Activated T-cell treated with anti-CD3 and anti-CD28 coated beads, Interleukin-2, amount 50 U/mL, for 24 hours (primary cell): ENCODE results near the gene FRY.

ENCODE experiments used
- DNase-seq: peaks from one replicate; pipeline ENCODE4 v3.0.0-alpha.2; 2020
- H3K27ac Mint-ChIP-seq: 2 replicates; pipeline ENCODE4 v1.8.0; 2020; ENCODE audit warnings: mild to moderate bottlenecking, mixed read lengths
- H3K27me3 Mint-ChIP-seq: 2 replicates; pipeline ENCODE4 v1.8.0; 2020; ENCODE audit warnings: mixed read lengths
- H3K36me3 Mint-ChIP-seq: 2 replicates; pipeline ENCODE4 v1.8.0; 2020; ENCODE audit warnings: low read depth, mixed read lengths
- H3K4me1 Mint-ChIP-seq: 2 replicates; pipeline ENCODE4 v1.8.0; 2020; ENCODE audit warnings: low read depth, mixed read lengths
- H3K4me3 Mint-ChIP-seq: 2 replicates; pipeline ENCODE4 v1.8.0; 2020; ENCODE audit warnings: mild to moderate bottlenecking, moderate library complexity, mixed read lengths
- H3K9me3 Mint-ChIP-seq: 2 replicates; pipeline ENCODE4 v1.8.0; 2020; ENCODE audit warnings: mixed read lengths

FRY gene

DNA sequence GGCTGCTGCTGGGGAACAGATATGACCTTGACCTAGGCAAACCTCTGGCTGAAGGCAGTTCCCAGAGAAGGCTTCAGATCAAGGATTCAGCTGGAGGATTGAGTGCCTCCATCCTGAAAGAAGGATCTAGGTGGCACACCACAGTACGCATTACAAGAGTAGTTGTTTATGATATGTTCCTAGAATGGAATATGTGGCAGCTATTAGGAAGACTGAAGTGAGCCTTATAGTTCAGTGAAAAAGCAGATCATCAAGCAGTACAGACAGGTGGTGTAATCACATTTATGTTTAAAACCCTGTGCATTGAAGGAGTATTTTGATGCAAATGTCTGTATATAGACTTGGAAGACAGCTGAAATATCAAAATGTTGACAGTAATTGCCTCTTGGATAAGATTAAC lies 167.6 kb downstream of the FRY start:
- Mint-ChIP-seq H3K27ac (no peak overlapping the region), H3K9me3 (no peaks in the 10 kb centered on the region), H3K4me3 (no peak overlapping the region), H3K36me3 (no peaks in the 10 kb centered on the region), H3K27me3 (no peaks in the 10 kb centered on the region), H3K4me1 (no peaks in the 10 kb centered on the region)
- DNase-seq, result no peak

DNA sequence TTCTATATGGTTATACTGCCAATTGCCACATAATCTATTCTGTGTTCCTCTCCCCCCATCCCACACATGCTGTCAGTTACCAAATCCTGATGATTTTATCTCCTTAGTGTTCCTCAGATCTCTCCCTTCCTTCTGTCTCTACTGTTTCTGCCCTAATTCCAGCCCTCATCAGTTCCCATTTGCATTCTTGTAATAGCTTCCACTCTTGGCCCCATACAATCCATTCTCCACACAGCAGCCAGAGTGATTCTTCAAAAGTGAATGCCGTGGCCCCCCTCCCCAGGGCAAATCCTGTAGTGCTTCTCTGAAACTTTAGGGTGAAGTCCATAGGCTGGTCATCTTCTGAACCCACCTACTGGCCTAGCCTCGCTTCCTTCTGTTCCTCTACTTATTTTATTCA lies 169.2 kb downstream of the FRY start:
- Mint-ChIP-seq H3K4me3 (no peak overlapping the region), H3K36me3 (no peaks in the 10 kb centered on the region), H3K9me3 (no peaks in the 10 kb centered on the region), H3K4me1 (no peaks in the 10 kb centered on the region), H3K27me3 (no peaks in the 10 kb centered on the region), H3K27ac (no peak overlapping the region)
- DNase-seq, result no peak

- Mint-ChIP-seq H3K27ac (no peak overlapping the region), H3K4me1 (no peaks in the 10 kb centered on the region), H3K4me3 (no peak overlapping the region), H3K36me3 (no peaks in the 10 kb centered on the region), H3K9me3 (no peaks in the 10 kb centered on the region), H3K27me3 (no peaks in the 10 kb centered on the region)
- no peak for DNase-seq
Observed at GRCh38 chr13:32201809-32202208, 170.2 kb downstream of the FRY start.

DNA sequence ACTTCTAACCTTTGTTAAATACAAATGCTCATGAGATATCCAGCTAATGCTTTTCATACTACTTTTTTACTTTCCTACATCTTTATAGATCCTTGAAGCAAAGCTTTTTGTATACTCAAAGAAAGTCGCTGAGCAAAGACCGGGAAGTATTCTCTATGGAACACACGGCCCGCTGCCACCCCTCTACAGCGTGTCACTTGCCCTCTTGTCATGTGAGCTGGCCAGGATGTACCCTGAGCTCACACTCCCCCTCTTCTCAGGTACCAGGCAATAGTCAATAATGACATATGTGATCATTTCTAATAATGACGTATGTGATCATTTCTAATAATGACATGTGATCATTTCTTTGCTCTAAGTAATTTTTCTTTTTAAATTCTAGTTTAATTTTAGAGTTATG lies 170.7 kb downstream of the FRY start:
- Mint-ChIP-seq H3K36me3 (no peaks in the 10 kb centered on the region), H3K27me3 (no peaks in the 10 kb centered on the region), H3K9me3 (no peaks in the 10 kb centered on the region), H3K27ac (no peak overlapping the region), H3K4me1 (no peaks in the 10 kb centered on the region), H3K4me3 (no peak overlapping the region)
- no peak for DNase-seq

- Mint-ChIP-seq H3K9me3 (no peaks in the 10 kb centered on the region), H3K27me3 (no peaks in the 10 kb centered on the region), H3K4me3 (no peak overlapping the region), H3K4me1 (no peaks in the 10 kb centered on the region), H3K36me3 (no peaks in the 10 kb centered on the region), H3K27ac (no peak overlapping the region)
- no peak for DNase-seq
Observed at GRCh38 chr13:32203221-32203620, 171.6 kb downstream of the FRY start.

GRCh38 chr13:32203736-32204135 lies 172.2 kb downstream of the FRY start:
- no peaks in the 10 kb centered on the region for H3K4me1 Mint-ChIP-seq
- no peaks in the 10 kb centered on the region for H3K27me3 Mint-ChIP-seq
- no peaks in the 10 kb centered on the region for H3K9me3 Mint-ChIP-seq
- no peak overlapping the region for H3K4me3 Mint-ChIP-seq
- no peaks in the 10 kb centered on the region for H3K36me3 Mint-ChIP-seq
- no peak overlapping the region for H3K27ac Mint-ChIP-seq
- no peak for DNase-seq

GRCh38 chr13:32205431-32206096 lies 174.0 kb downstream of the FRY start:
- no peaks in the 10 kb centered on the region for H3K4me1 Mint-ChIP-seq
- no peak overlapping the region for H3K27ac Mint-ChIP-seq
- H3K27me3 Mint-ChIP-seq, result no peaks in the 10 kb centered on the region
- DNase-seq, result no peak
- no peaks in the 10 kb centered on the region for H3K36me3 Mint-ChIP-seq
- H3K9me3 Mint-ChIP-seq, result no peaks in the 10 kb centered on the region
- no peak overlapping the region for H3K4me3 Mint-ChIP-seq

DNA sequence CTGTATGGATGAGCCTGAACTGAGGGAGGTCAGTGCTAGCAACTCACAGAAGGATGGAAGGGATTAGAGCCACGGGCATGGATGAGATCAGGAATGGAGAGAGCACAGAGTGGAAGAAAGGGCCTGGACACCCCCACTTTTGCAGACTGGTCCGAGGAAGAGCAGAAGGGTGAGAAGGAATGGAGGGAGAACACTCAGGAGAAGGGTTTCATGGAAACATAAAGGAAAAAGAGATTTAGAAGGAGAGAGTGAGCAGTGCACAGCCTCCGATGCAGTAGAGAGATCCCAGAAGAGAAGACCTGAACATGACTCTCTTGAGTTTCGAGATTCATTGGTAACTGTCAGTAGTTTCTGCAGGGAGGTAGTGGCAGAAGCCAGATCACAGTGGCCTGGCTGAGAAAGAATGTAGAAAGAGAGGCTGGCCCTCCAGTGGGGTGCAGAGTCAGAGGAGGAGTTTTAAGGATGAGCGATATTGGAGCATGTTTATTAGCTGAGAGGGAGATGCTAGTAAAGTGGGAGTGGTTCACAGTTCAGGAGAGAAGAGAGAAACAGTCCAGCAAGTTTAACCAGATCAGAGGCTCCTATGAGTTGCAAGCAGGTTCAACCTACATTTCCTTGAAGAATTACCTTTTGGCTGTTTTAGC lies 174.6 kb downstream of the FRY start:
- Mint-ChIP-seq H3K4me1 (no peaks in the 10 kb centered on the region), H3K9me3 (no peaks in the 10 kb centered on the region), H3K27ac (no peak overlapping the region), H3K36me3 (no peaks in the 10 kb centered on the region), H3K27me3 (no peaks in the 10 kb centered on the region), H3K4me3 (no peak overlapping the region)
- no peak for DNase-seq

- DNase-seq, result no peak
- H3K4me1 Mint-ChIP-seq, result no peaks in the 10 kb centered on the region
- H3K9me3 Mint-ChIP-seq, result no peaks in the 10 kb centered on the region
- no peaks in the 10 kb centered on the region for H3K27me3 Mint-ChIP-seq
- H3K27ac Mint-ChIP-seq, result no peak overlapping the region
- H3K36me3 Mint-ChIP-seq, result no peaks in the 10 kb centered on the region
- H3K4me3 Mint-ChIP-seq, result no peak overlapping the region
Observed at GRCh38 chr13:32208860-32209259, 177.3 kb downstream of the FRY start.

DNA sequence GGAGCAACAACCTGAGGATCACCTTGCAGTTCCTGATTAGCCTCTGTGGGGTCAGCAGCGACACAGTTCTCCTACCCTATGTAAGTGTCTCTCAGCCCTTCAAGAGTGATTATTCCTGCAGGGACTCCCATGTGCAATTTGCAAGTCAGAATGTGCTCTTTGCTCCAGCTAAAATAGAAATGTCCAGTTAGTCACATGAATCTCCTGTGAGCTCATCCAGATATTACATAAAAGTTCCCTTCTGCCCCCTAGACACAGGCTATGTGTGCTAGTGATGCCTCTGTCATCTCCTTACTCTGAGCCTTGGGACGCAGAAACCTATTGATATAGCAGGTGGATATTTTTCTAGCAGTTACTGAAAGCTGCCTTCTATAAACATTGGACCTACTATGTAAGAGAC lies 178.1 kb downstream of the FRY start:
- DNase-seq, result no peak
- no peak overlapping the region for H3K4me3 Mint-ChIP-seq
- no peaks in the 10 kb centered on the region for H3K4me1 Mint-ChIP-seq
- no peaks in the 10 kb centered on the region for H3K36me3 Mint-ChIP-seq
- no peak overlapping the region for H3K27ac Mint-ChIP-seq
- no peaks in the 10 kb centered on the region for H3K27me3 Mint-ChIP-seq
- H3K9me3 Mint-ChIP-seq, result no peaks in the 10 kb centered on the region

GRCh38 chr13:32210101-32210500 lies 178.5 kb downstream of the FRY start:
- H3K27me3 Mint-ChIP-seq, result no peaks in the 10 kb centered on the region
- no peak overlapping the region for H3K27ac Mint-ChIP-seq
- H3K36me3 Mint-ChIP-seq, result no peaks in the 10 kb centered on the region
- H3K4me1 Mint-ChIP-seq, result no peaks in the 10 kb centered on the region
- H3K4me3 Mint-ChIP-seq, result no peak overlapping the region
- no peaks in the 10 kb centered on the region for H3K9me3 Mint-ChIP-seq
- no peak for DNase-seq

GRCh38 chr13:32211813-32212212 lies 180.2 kb downstream of the FRY start:
- Mint-ChIP-seq H3K4me3 (no peak overlapping the region), H3K36me3 (no peaks in the 10 kb centered on the region), H3K9me3 (no peaks in the 10 kb centered on the region), H3K27me3 (no peaks in the 10 kb centered on the region), H3K27ac (no peak overlapping the region), H3K4me1 (no peaks in the 10 kb centered on the region)
- no peak for DNase-seq

GRCh38 chr13:32212421-32212820 lies 180.8 kb downstream of the FRY start:
- H3K27ac Mint-ChIP-seq, result no peak overlapping the region
- no peaks in the 10 kb centered on the region for H3K9me3 Mint-ChIP-seq
- no peak for DNase-seq
- H3K4me3 Mint-ChIP-seq, result no peak overlapping the region
- no peaks in the 10 kb centered on the region for H3K27me3 Mint-ChIP-seq
- H3K36me3 Mint-ChIP-seq, result no peaks in the 10 kb centered on the region
- H3K4me1 Mint-ChIP-seq, result no peaks in the 10 kb centered on the region

GRCh38 chr13:32213626-32214025 lies 182.1 kb downstream of the FRY start:
- no peaks in the 10 kb centered on the region for H3K36me3 Mint-ChIP-seq
- no peak overlapping the region for H3K4me3 Mint-ChIP-seq
- H3K27ac Mint-ChIP-seq, result no peak overlapping the region
- H3K4me1 Mint-ChIP-seq, result no peaks in the 10 kb centered on the region
- H3K9me3 Mint-ChIP-seq, result no peaks in the 10 kb centered on the region
- H3K27me3 Mint-ChIP-seq, result no peaks in the 10 kb centered on the region
- DNase-seq, result no peak

- no peak for DNase-seq
- Mint-ChIP-seq H3K27ac (no peak overlapping the region), H3K4me3 (no peak overlapping the region), H3K27me3 (no peaks in the 10 kb centered on the region), H3K9me3 (no peaks in the 10 kb centered on the region), H3K36me3 (no peaks in the 10 kb centered on the region), H3K4me1 (no peaks in the 10 kb centered on the region)
Observed at GRCh38 chr13:32214071-32214470, 182.5 kb downstream of the FRY start.

DNA sequence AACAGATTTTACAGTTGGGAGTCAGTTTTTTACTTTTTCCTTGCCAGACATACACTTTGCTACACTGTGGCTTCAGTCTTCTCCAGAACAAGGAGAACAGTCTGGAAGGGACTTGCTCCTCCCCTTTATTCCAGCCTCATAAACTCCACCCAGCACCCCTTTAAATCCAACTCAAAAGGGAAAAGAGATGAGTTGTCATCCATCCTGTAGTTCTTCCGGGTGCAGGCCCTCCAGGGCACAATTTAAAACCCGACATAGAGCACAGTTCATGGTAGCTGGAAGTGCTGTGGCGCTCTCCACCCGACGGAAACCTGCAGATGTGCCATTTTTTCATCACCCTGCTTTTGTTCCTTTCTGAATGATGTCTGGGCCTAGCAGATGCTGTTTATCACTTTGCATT lies 184.7 kb downstream of the FRY start:
- no peak for DNase-seq
- Mint-ChIP-seq H3K27ac (no peak overlapping the region), H3K27me3 (no peaks in the 10 kb centered on the region), H3K4me3 (no peak overlapping the region), H3K4me1 (no peaks in the 10 kb centered on the region), H3K9me3 (no peaks in the 10 kb centered on the region), H3K36me3 (no peaks in the 10 kb centered on the region)
